ENCODE measurements around the gene E2F3.

DNA sequence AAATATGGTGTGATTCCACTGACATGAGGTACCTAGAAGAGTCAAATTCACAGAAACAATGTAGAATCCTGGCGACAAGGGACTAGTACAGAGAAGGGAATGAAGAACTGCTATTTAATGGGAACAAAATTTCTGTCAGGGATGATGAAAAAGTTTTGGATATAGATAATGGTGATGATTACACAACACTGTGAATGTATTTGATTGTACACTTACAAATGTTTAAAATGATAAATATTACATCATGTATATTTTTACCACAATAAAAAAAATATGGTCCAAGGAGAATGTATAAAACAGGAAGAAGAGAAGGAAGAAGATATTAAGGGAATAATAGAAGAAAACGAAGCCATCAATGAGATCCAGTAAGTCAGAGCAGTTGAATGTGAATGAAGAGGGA lies 8.4 kb upstream of the E2F3 start:
- TF ChIP-seq, protein P1, sequence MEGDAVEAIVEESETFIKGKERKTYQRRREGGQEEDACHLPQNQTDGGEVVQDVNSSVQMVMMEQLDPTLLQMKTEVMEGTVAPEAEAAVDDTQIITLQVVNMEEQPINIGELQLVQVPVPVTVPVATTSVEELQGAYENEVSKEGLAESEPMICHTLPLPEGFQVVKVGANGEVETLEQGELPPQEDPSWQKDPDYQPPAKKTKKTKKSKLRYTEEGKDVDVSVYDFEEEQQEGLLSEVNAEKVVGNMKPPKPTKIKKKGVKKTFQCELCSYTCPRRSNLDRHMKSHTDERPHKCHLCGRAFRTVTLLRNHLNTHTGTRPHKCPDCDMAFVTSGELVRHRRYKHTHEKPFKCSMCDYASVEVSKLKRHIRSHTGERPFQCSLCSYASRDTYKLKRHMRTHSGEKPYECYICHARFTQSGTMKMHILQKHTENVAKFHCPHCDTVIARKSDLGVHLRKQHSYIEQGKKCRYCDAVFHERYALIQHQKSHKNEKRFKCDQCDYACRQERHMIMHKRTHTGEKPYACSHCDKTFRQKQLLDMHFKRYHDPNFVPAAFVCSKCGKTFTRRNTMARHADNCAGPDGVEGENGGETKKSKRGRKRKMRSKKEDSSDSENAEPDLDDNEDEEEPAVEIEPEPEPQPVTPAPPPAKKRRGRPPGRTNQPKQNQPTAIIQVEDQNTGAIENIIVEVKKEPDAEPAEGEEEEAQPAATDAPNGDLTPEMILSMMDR (IDR thresholded peaks at IDR 0.05) = no peak
- TF ChIP-seq POLR2A (IDR thresholded peaks at IDR 0.05) = no peak

All from adrenal gland (tissue), 5 donors.